ENCODE measurements around the gene RNASE7.

DNA sequence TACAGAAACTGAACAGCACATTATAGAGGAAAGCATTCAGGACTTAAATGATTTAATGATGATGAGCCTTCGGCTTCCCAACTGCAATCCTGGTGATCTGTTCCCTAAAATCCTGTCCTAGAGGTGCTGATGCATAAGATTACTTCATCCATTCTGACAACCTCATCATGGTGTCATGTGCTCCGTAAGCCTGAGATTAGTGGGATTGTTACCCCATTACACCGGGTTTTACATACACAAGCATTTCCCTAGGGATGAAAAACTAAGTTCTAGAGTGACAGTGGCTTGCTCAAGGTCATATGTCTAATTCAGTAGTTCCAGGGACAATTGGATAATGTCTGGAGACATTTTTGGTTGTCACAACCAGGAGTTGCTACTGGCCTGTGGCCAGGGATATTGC lies 5.0 kb upstream of the RNASE7 start:
- TF ChIP-seq CTCF (conservative IDR thresholded peaks at IDR 0.05 in 1 of 2, IDR thresholded peaks at IDR 0.05 in 1 of 2; ENCODE audit: extremely low read depth in 1 of 2, insufficient read depth in 1 of 2, low read depth in 1 of 2, low read length in 2 of 2) (no peak), EZH2 (IDR thresholded peaks at IDR 0.05; ENCODE audit: borderline replicate concordance, low read length) (no peak)
